MM.1S (cell line): ENCODE measurements around the gene IMPG1.

ENCODE experiments used
- DNase-seq: peaks from one replicate; pipeline ENCODE4 v3.0.0-alpha.2; 2015
- H2AFZ ChIP-seq: fragments of 300-600 bp; sonication (generic); 2 replicates; pipeline ENCODE4 v1.6.0; 2016; ENCODE audit warnings: antibody characterized with exemption, low read length
- H3F3A ChIP-seq: fragments of 300-600 bp; sonication (generic); 2 replicates; pipeline ENCODE4 v1.6.1; 2016; ENCODE audit warnings: mild to moderate bottlenecking, antibody characterized with exemption, low read length, moderate library complexity, mixed read lengths; ENCODE audit not compliant: insufficient read depth
- H3K27ac ChIP-seq: fragments of 300-600 bp; sonication (generic); 2 replicates; pipeline ENCODE4 v1.5.1; 2016; ENCODE audit warnings: mild to moderate bottlenecking, low read length
- H3K27me3 ChIP-seq: fragments of 300-600 bp; sonication (generic); replicated peaks from 2 replicates; pipeline ENCODE4 v1.6.0; 2016; ENCODE audit warnings: low read length; ENCODE audit not compliant: insufficient read depth
- H3K36me3 ChIP-seq: fragments of 300-600 bp; sonication (generic); replicated peaks from 2 replicates; pipeline ENCODE4 v1.6.1; 2016; ENCODE audit warnings: mild to moderate bottlenecking, low read length, mixed read lengths; ENCODE audit not compliant: insufficient read depth
- H3K4me1 ChIP-seq: fragments of 300-600 bp; sonication (generic); 2 replicates; pipeline ENCODE4 v1.6.1; 2016; ENCODE audit warnings: low read length, mixed read lengths
- H3K4me2 ChIP-seq: fragments of 300-600 bp; sonication (generic); 2 replicates; pipeline ENCODE4 v1.6.0; 2016; ENCODE audit warnings: low read depth, low read length
- H3K4me3 ChIP-seq: fragments of 300-600 bp; sonication (generic); 2 replicates; pipeline ENCODE4 v1.5.1; 2016; ENCODE audit warnings: low read length, mixed read lengths
- H3K79me2 ChIP-seq: fragments of 300-600 bp; sonication (generic); 2 replicates; pipeline ENCODE4 v1.6.1; 2016; ENCODE audit warnings: mixed run types, low read length, mixed read lengths
- H3K9ac ChIP-seq: fragments of 300-600 bp; sonication (generic); 2 replicates; pipeline ENCODE4 v1.6.1; 2016; ENCODE audit warnings: low read length, mixed read lengths
- H3K9me2 ChIP-seq: fragments of 300-600 bp; sonication (generic); replicated peaks from 2 replicates; pipeline ENCODE4 v1.6.1; 2016; ENCODE audit warnings: mild to moderate bottlenecking, low read length, mixed read lengths; ENCODE audit not compliant: insufficient read depth
- H3K9me3 ChIP-seq: fragments of 300-600 bp; sonication (generic); replicated peaks from 2 replicates; pipeline ENCODE4 v1.6.1; 2016; ENCODE audit warnings: mild to moderate bottlenecking, low read length, mixed read lengths; ENCODE audit not compliant: insufficient read depth
- H4K20me1 ChIP-seq: fragments of 300-600 bp; sonication (generic); 2 replicates; pipeline ENCODE4 v1.6.1; 2016; ENCODE audit warnings: mild to moderate bottlenecking, low read length, moderate library complexity, mixed read lengths; ENCODE audit not compliant: insufficient read depth
- CTCF ChIP-seq: fragments of 300-600 bp; sonication (generic); IDR thresholded peaks from 2 replicates; pipeline ENCODE4 v1.5.1; 2016; ENCODE audit warnings: antibody characterized with exemption, low read length, mixed read lengths
- EZH2 ChIP-seq: fragments of 300-600 bp; sonication (generic); optimal IDR thresholded peaks from 2 replicates; pipeline ENCODE3; 2017; ENCODE audit warnings: low read depth, mild to moderate bottlenecking, antibody characterized with exemption, low read length, mixed read lengths
- EZH2phosphoT487 ChIP-seq: fragments of 300-600 bp; sonication (generic); IDR thresholded peaks from 2 replicates; pipeline ENCODE4 v1.6.1; 2018; ENCODE audit warnings: antibody characterized with exemption, low read length

IMPG1 gene

GRCh38 chr6:75968143-75968542 lies 104.3 kb downstream of the IMPG1 start:
- TF ChIP-seq EZH2 (no peak), EZH2phosphoT487 (no peak), CTCF (no peak)
- Histone ChIP-seq H3K4me2 (no peak overlapping the region), H3K9ac (no peak overlapping the region), H4K20me1 (no peaks in the 10 kb centered on the region), H3F3A (no peaks in the 10 kb centered on the region), H3K27me3 (no peaks in the 10 kb centered on the region), H2AFZ (no peak overlapping the region), H3K79me2 (no peaks in the 10 kb centered on the region), H3K9me3 (no peaks in the 10 kb centered on the region), H3K4me3 (no peak overlapping the region), H3K27ac (no peak overlapping the region), H3K4me1 (no peaks in the 10 kb centered on the region), H3K36me3 (no peaks in the 10 kb centered on the region), H3K9me2 (no peaks in the 10 kb centered on the region)
- DNase-seq = no peak

- Histone ChIP-seq H3F3A (no peaks in the 10 kb centered on the region), H3K36me3 (no peaks in the 10 kb centered on the region), H3K9me3 (no peaks in the 10 kb centered on the region), H3K27ac (no peak overlapping the region), H3K4me3 (no peak overlapping the region), H3K27me3 (no peaks in the 10 kb centered on the region), H3K9ac (no peak overlapping the region), H2AFZ (no peak overlapping the region), H3K79me2 (no peaks in the 10 kb centered on the region), H3K9me2 (no peaks in the 10 kb centered on the region), H3K4me2 (no peak overlapping the region), H3K4me1 (no peaks in the 10 kb centered on the region), H4K20me1 (no peaks in the 10 kb centered on the region)
- TF ChIP-seq EZH2phosphoT487 (no peak), EZH2 (no peak), CTCF (no peak)
- DNase-seq = no peak
Observed at GRCh38 chr6:75963569-75963968, 108.9 kb downstream of the IMPG1 start.

GRCh38 chr6:75952128-75952527 lies 120.3 kb downstream of the IMPG1 start:
- Histone ChIP-seq H3K4me2 (no peak overlapping the region), H3K27ac (no peak overlapping the region), H3K36me3 (no peaks in the 10 kb centered on the region), H2AFZ (no peak overlapping the region), H3K4me3 (no peak overlapping the region), H3K9ac (no peak overlapping the region), H3K27me3 (no peaks in the 10 kb centered on the region), H3F3A (no peaks in the 10 kb centered on the region), H3K9me2 (no peaks in the 10 kb centered on the region), H3K9me3 (no peaks in the 10 kb centered on the region), H3K79me2 (no peaks in the 10 kb centered on the region), H3K4me1 (no peaks in the 10 kb centered on the region), H4K20me1 (no peaks in the 10 kb centered on the region)
- DNase-seq = no peak
- no peak for TF ChIP-seq EZH2phosphoT487
- TF ChIP-seq EZH2 = no peak
- no peak for TF ChIP-seq CTCF
